GM19397 (cell line): Measurements from ENCODE around the gene SPPL2C.

ENCODE experiments used
- ATAC-seq: cut with Tn5 transposase; IDR thresholded peaks from one replicate; pipeline ENCODE4 v1.9.1; 2021; ENCODE audit warnings: mild to moderate bottlenecking, moderate library complexity; ENCODE audit not compliant: unreplicated experiment

Gene SPPL2C

DNA sequence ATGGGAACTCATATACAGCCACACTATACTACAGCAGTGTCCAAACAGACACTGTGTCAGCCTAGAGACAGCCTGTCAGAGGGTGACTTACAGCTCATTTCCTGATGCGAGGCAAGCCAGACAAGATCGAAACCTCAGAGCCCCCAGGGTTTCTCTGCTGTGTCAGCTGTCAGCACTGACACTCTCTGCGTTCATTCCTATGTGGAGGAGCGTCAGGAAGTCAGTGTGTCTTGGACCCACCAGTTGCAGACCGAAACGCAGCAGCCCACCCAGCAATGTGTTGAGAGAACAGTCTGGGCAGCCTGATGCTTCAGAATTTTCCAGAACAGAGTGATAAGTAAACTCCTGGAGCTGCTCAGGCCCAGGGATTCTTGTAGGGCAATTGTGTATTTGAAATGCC lies 29.0 kb downstream of the SPPL2C start:
- no peak for ATAC-seq

DNA sequence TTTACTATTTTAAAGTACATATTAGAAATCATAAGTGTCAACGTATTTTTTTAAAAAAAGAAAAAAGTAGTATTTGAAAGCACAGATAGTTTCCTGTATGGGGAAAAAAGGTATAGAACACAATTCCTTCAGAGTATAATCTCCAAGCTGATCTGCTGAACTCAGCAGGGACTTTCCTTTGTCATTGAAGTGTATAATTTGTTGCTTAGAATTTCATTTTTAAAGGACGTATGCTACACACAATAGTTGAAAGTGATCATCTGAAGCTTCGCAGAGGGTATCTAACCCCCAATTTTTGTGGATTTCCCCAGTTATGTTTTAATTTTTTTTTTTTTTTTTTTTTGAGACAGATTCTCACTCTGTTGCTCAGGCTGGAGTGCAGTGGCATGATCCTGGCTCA lies 29.5 kb downstream of the SPPL2C start:
- ATAC-seq = no peak

DNA sequence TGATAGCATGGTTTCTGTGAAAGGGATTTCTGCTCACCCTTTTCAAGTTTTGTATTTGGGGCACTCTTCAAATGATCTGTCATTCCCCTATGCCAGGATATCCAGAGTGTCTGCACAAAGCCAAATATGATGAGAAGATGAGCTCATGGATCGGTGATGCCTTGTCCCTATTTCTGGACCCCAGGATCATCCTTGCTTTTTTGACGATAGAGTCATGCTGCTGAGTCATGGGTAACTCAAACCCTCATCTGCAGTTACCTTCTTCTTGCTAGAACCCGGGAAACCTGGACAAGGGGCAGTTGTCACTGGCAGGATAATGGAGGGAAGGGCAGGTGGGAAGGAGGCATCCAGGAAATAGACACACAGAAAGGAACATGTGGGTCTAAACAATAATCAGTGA lies 31.9 kb downstream of the SPPL2C start:
- ATAC-seq = no peak

DNA sequence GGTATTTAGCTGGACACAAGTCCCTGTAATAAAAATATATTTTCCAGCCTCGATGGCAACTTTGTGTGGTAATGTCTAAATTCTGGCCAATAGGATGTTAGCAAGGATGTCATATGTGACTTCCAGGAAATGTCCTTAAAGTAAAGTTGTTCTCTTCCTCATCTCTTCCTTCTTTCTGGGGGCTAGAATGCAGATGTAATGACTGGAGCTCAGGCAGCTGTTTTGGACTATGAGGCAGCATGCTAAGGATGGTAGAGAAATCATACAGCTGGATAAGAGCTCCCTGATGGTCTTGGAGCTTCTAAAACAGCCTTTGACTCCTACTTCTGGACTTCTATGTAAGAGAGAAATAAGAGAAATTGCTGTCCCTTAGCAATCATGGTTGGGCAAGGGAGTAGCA lies 32.8 kb downstream of the SPPL2C start:
- no peak for ATAC-seq

DNA sequence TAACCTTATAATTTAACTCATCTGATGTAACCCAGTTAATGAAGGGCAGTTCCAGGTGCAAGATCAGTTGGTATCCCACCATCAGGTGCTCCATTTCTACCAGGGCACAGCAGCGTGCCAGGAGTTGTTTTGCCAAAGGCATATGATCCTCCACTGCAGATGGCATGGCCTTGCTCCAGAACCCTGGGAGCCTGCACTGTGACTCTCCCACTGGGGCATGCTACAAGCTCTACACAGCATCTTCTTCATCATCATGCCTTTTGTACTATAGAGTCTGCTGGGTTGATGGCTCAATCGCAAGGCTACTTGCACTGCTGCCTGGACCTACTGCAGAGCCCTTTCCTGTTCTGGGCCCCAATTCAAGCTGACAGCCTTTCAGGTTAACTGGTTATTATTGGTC lies 38.4 kb downstream of the SPPL2C start:
- ATAC-seq = no peak

DNA sequence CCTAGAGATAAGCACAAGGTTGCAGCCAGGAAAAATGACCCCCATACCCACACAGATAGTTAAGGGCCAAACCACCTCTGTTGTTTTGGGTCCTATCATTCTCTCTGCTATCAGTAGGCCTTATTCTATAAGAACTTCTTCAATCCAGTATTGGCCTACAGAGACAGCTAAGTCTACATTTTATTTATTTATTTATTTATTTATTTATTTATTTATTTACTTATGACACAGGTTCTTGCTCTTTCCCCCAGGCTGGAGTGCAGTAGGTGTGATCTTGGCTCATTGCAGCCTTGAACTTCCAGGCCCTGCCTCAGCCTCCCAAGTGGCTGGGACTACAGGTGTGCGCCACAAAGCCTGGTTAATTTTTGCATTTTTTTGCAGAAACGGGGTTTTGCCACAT lies 42.2 kb downstream of the SPPL2C start:
- no peak for ATAC-seq

DNA sequence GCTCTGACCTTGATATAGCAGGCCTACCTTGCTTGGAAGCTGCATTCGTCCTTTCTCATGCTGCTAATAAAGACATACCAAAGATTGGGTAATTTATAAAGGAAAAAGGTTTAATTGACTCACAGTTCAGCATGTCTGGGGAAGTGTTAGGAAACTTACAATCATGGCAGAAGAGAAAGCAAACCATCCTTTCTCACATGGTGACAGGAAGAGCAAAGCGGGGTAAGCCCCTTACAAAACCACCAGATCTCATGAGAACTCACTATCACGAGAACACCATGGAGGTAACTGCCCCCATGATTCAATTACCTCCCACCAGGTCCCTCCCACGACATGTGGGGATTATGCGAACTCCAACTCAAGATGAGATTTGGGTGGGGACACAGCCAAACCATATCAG lies 43.7 kb downstream of the SPPL2C start:
- no peak for ATAC-seq

DNA sequence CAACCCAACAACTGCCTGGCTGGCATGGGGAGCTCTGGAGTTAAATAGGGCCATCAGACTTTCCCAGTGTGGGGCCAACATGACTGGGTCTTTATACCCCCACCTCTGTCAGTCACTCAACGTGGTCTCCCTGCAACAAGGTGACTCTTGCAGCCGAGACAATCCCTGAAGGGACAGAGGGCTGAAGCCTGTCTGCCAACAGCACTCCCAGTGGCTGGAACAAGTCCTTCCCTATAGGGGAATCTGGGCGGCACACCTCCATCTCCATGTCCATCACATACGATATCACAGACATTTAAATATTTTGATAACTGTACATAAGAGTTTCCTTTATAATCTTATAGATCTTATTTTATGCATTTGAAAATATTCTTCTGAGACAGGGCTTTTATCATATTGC lies 44.9 kb downstream of the SPPL2C start:
- ATAC-seq = no peak

DNA sequence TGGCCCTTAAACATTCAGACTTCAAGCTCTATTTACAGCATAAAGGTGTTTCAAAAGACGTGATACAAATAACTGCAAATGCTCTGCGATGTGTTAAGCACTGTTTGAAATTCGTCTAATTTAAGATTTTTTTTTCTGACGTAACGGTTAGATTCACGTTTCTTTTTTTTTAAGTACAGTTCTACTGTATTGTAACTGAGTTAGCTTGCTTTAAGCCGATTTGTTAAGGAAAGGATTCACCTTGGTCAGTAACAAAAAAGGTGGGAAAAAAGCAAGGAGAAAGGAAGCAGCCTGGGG lies 49.0 kb downstream of the SPPL2C start:
- no peak for ATAC-seq

DNA sequence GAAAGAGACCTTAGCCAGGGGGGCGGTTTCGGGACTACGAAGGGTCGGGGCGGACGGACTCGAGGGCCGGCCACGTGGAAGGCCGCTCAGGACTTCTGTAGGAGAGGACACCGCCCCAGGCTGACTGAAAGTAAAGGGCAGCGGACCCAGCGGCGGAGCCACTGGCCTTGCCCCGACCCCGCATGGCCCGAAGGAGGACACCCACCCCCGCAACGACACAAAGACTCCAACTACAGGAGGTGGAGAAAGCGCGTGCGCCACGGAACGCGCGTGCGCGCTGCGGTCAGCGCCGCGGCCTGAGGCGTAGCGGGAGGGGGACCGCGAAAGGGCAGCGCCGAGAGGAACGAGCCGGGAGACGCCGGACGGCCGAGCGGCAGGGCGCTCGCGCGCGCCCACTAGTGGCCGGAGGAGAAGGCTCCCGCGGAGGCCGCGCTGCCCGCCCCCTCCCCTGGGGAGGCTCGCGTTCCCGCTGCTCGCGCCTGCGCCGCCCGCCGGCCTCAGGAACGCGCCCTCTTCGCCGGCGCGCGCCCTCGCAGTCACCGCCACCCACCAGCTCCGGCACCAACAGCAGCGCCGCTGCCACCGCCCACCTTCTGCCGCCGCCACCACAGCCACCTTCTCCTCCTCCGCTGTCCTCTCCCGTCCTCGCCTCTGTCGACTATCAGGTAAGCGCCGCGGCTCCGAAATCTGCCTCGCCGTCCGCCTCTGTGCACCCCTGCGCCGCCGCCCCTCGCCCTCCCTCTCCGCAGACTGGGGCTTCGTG lies 49.5 kb downstream of the SPPL2C start, which contains the start of gene MAPT:
MAPT (plus strand) TSS at position 533 of the 763 bp plus-strand sequence. CDS start 67,784 bp downstream, outside the sequence.
- ATAC-seq = peak; percentile 82

DNA sequence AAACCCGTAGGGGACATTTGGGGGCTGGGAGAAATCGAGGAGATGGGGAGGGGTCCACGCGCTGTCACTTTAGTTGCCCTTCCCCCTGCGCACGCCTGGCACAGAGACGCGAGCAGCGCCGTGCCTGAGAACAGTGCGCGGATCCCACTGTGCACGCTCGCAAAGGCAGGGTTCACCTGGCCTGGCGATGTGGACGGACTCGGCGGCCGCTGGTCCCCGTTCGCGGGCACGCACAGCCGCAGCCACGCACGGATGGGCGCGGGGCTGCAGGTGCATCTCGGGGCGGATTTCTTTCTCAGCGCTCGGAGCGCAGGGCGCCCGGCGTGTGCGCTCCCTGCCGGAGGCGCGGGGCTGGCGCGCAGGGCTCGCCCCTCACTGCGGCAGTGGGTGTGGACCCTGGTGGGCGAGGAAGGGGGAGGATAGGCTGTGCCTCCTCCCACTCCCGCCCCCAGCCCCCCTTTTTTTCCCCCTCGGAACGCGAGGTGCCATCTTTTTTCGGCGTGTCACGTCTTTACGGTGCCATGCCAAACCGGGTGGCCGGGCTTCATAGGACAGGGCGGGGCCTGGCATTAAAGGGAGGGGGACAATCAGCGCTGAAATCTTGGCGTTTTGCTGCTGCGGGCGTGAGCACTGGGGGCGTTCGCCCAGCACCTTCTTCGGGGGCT lies 50.8 kb downstream of the SPPL2C start:
- no peak for ATAC-seq

DNA sequence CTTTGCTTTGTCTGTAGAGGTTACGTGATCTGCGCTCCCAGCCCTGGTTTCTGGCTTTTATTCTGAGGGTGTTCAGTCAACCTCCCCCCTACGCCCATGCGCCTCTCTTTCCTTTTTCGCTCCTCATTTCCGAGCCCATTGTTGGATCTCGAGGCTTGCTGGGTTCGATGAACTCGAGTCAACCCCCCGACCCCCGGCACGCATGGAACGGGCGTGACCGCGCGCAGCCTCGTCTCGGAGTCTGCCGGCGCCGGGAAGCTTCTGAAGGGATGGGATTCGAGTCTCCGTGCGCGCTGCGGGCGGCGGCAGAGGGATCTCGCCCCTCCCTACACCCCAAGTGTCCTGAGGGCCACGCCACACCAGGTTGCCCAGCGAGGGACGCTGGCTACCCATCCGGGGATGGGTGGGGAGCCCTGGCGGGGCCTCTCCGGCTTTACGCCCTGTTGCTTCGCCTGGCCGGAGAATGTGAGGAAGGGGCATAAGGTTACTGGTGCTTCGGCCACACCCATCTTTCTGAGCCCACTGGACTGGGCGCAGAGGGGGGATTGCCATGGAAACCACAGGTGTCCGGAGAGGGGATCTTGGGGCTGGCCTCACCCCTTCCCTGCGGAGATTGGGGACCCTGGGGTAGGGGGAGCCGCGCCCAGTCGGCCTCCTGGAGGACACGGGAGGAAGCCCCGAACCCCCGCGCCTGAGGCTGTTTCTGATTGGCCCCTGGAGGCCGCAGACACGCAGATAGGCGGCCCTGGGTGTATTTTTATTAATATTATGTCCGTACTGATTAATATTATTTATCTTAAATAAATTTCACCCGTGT lies 51.5 kb downstream of the SPPL2C start:
- ATAC-seq = no peak
